RWPE2 (cell line): Measurements from ENCODE around the gene GRIN3B.

Experiments
- ATAC-seq: fragments of 200-7000 bp; cut with Tn5 transposase; 3 replicates; pipeline ENCODE4 v1.9.1; 2021; ENCODE audit warnings: low read depth
- DNase-seq: peaks from one replicate; pipeline ENCODE4 v3.0.0-alpha.2; 2020; ENCODE audit warnings: low spot score
- H3K27ac ChIP-seq: fragments of 450-650 bp; 2 replicates; pipeline ENCODE4 v1.5.1; 2017; ENCODE audit warnings: mild to moderate bottlenecking; ENCODE audit not compliant: poor library complexity, severe bottlenecking
- H3K27me3 ChIP-seq: fragments of 250-450 bp; sonication (Bioruptor Pico); 2 replicates; pipeline ENCODE4 v1.5.1; 2021; ENCODE audit warnings: mild to moderate bottlenecking, moderate library complexity; ENCODE audit not compliant: insufficient read depth, poor library complexity, severe bottlenecking
- H3K36me3 ChIP-seq: fragments of 250-450 bp; sonication (Bioruptor Pico); 2 replicates; pipeline ENCODE4 v1.5.1; 2020; ENCODE audit warnings: low read depth, mild to moderate bottlenecking, moderate library complexity
- H3K4me1 ChIP-seq: fragments of 250-450 bp; sonication (Bioruptor Pico); 2 replicates; pipeline ENCODE4 v1.5.1; 2021; ENCODE audit warnings: mild to moderate bottlenecking, moderate library complexity; ENCODE audit not compliant: insufficient read depth, poor library complexity, severe bottlenecking
- H3K4me3 ChIP-seq: fragments of 250-450 bp; sonication (Bioruptor Pico); 2 replicates; pipeline ENCODE4 v1.5.1; 2021; ENCODE audit warnings: mild to moderate bottlenecking, moderate library complexity; ENCODE audit not compliant: severe bottlenecking
- H3K9me3 ChIP-seq: fragments of 250-450 bp; sonication (Bioruptor Pico); 2 replicates; pipeline ENCODE4 v1.5.1; 2021; ENCODE audit warnings: mild to moderate bottlenecking, moderate library complexity; ENCODE audit not compliant: severe bottlenecking
- CTCF ChIP-seq: fragments of 450-650 bp; IDR thresholded peaks from one replicate; pipeline ENCODE4 v1.5.1; 2017; ENCODE audit warnings: mild to moderate bottlenecking, moderate library complexity; ENCODE audit not compliant: poor library complexity, severe bottlenecking

GRIN3B gene

GRCh38 chr19:1015782-1016646 lies 15.8 kb downstream of the GRIN3B start:
- Histone ChIP-seq H3K9me3 (no peaks in the 10 kb centered on the region), H3K4me1 (peaks cover 23% of the 10 kb centered on the region), H3K4me3 (no peak overlapping the region), H3K27ac (peak overlapping the region; percentile 84), H3K36me3 (peaks cover 24% of the 10 kb centered on the region), H3K27me3 (no peaks in the 10 kb centered on the region)
- DNase-seq = no peak
- TF ChIP-seq CTCF = no peak
- no peak for ATAC-seq

GRCh38 chr19:1016647-1017114 lies 16.5 kb downstream of the GRIN3B start:
- H3K36me3 ChIP-seq = peaks cover 24% of the 10 kb centered on the region
- H3K4me1 ChIP-seq = peaks cover 23% of the 10 kb centered on the region
- no peaks in the 10 kb centered on the region for H3K9me3 ChIP-seq
- H3K27me3 ChIP-seq = no peaks in the 10 kb centered on the region
- no peak for DNase-seq
- peak overlapping the region; percentile 84 for H3K27ac ChIP-seq
- no peak for TF ChIP-seq CTCF
- peak overlapping the region; percentile 4 for H3K4me3 ChIP-seq
- ATAC-seq = peak; percentile 52

GRCh38 chr19:1017115-1017905 lies 17.1 kb downstream of the GRIN3B start:
- H3K27me3 ChIP-seq = no peaks in the 10 kb centered on the region
- peaks cover 23% of the 10 kb centered on the region for H3K4me1 ChIP-seq
- no peak for TF ChIP-seq CTCF
- H3K36me3 ChIP-seq = peaks cover 18% of the 10 kb centered on the region
- H3K4me3 ChIP-seq = peak overlapping the region; percentile 4
- DNase-seq (no peak), ATAC-seq (peak; percentile 63)
- H3K9me3 ChIP-seq = no peaks in the 10 kb centered on the region
- peak overlapping the region; percentile 84 for H3K27ac ChIP-seq

GRCh38 chr19:1017906-1018305 lies 17.7 kb downstream of the GRIN3B start:
- H3K27ac ChIP-seq = peak overlapping the region; percentile 84
- H3K9me3 ChIP-seq = no peaks in the 10 kb centered on the region
- H3K4me1 ChIP-seq = peaks cover 23% of the 10 kb centered on the region
- ATAC-seq (no peak), DNase-seq (no peak)
- no peaks in the 10 kb centered on the region for H3K27me3 ChIP-seq
- H3K4me3 ChIP-seq = no peak overlapping the region
- H3K36me3 ChIP-seq = peaks cover 16% of the 10 kb centered on the region
- TF ChIP-seq CTCF = no peak
